Upper lobe of right lung (tissue), 1 donor: Measurements from ENCODE around the gene JRKL. TPM values are rescaled to one million over a fixed set of nuclear protein-coding genes. Genes with fewer than 3 reads are reported as not detected.

Source experiments
- ATAC-seq: fragments of 200-7000 bp; cut with Tn5 transposase; one replicate; pipeline ENCODE4 v1.9.1; 2020; ENCODE audit warnings: mild to moderate bottlenecking, moderate library complexity
- DNase-seq: peaks from one replicate; pipeline ENCODE4 v3.0.0-alpha.2; 2020
- H3K27ac ChIP-seq: fragments of 200-600 bp; one replicate; pipeline ENCODE4 v1.8.0; 2022
- H3K27me3 ChIP-seq: fragments of 200-600 bp; one replicate; pipeline ENCODE4 v1.8.0; 2022; ENCODE audit warnings: mild to moderate bottlenecking
- H3K36me3 ChIP-seq: fragments of 200-600 bp; one replicate; pipeline ENCODE4 v1.8.0; 2022
- H3K4me1 ChIP-seq: fragments of 200-600 bp; one replicate; pipeline ENCODE4 v1.8.0; 2022
- H3K4me3 ChIP-seq: fragments of 200-600 bp; one replicate; pipeline ENCODE4 v1.8.0; 2022; ENCODE audit warnings: mild to moderate bottlenecking
- H3K9me3 ChIP-seq: fragments of 200-600 bp; one replicate; pipeline ENCODE4 v1.8.0; 2022
- CTCF ChIP-seq: fragments of 200-600 bp; IDR thresholded peaks from one replicate; pipeline ENCODE4 v1.8.0; 2022; ENCODE audit warnings: antibody characterized with exemption
- intact Hi-C: fragments of 100-400 bp; cut with DNase I; formaldehyde crosslinking; loops from one replicate; pipeline ENCODE4 v1.11.0; 2022
- long read RNA-seq: library from polyadenylated mRNA; unstranded; transcript quantifications from one replicate; pipeline ENCODE4 v2.0.0, GENCODE V29; 2021
- total RNA-seq: library from RNA; stranded (reverse); fragmentation: NEBNext Ultra II Directional; extraction: Animal tissue kit (Norgen Biotek cat#: 25700); gene quantifications from one replicate; pipeline ENCODE4 v1.2.1, GENCODE V29; 2021
- donor health status: DM: no; HTN: yes; CAD: no; lungs with severe emphysema.

JRKL gene
- 9.8 TPM for total RNA-seq
- long read RNA-seq, transcript JRKL-201 (2 exons, 2,855 nt), result major isoform, 5 of 21 reads
- long read RNA-seq, partial matches to known transcripts, result 0 of 21 reads
- long read RNA-seq, other reads (novel, unspliced or antisense), result 16 of 21 reads

- DNase-seq, result peak; percentile 98
- Histone ChIP-seq H3K4me1 (peaks cover 17% of the 10 kb centered on the region), H3K4me3 (peak within 1 kb of the TSS; percentile 90), H3K9me3 (no peaks in the 10 kb centered on the region), H3K27ac (peak within 1 kb of the TSS; percentile 91), H3K36me3 (no peaks in the 10 kb centered on the region), H3K27me3 (no peaks in the 10 kb centered on the region)
- no peak for TF ChIP-seq CTCF
- ATAC-seq, result peak; percentile 100
- intact Hi-C loops, result no loop called here
Observed at GRCh38 chr11:96389720-96390487, at the start of gene JRKL, which contains the start of gene CCDC82. Gene JRKL, plus strand, starts transcription at chr11:96390013. Its CDS starts 637 bp downstream, at chr11:96390650. Gene CCDC82, minus strand, starts transcription at chr11:96389912. Its CDS starts 5,165 bp downstream, at chr11:96384747.

GRCh38 chr11:96340555-96340885 is 49.3 kb upstream of the JRKL start:
- TF ChIP-seq CTCF, result no peak
- no peak for ATAC-seq
- Histone ChIP-seq H3K36me3 (no peaks in the 10 kb centered on the region), H3K9me3 (no peaks in the 10 kb centered on the region), H3K4me3 (peak overlapping the region; percentile 80), H3K27ac (peak overlapping the region; percentile 80), H3K4me1 (peaks cover 54% of the 10 kb centered on the region), H3K27me3 (no peaks in the 10 kb centered on the region)
- intact Hi-C loops, result no loop called here
- DNase-seq, result no peak

GRCh38 chr11:96341211-96342013 is 48.4 kb upstream of the JRKL start:
- peak; percentile 70 for ATAC-seq
- peak overlapping the region; percentile 80 for H3K27ac ChIP-seq
- intact Hi-C loops, result no loop called here

GRCh38 chr11:96342014-96342960 is 47.5 kb upstream of the JRKL start:
- Histone ChIP-seq H3K27ac (peak overlapping the region; percentile 80), H3K9me3 (no peaks in the 10 kb centered on the region), H3K27me3 (no peaks in the 10 kb centered on the region), H3K36me3 (no peaks in the 10 kb centered on the region), H3K4me3 (peak overlapping the region; percentile 80), H3K4me1 (peaks cover 39% of the 10 kb centered on the region)
- intact Hi-C loops, result no loop called here
- DNase-seq (no peak), ATAC-seq (no peak)
- TF ChIP-seq CTCF, result no peak

More at GRCh38 chr11:96341211-96342013, 48.4 kb upstream of the JRKL start:
- H3K9me3 ChIP-seq, result no peaks in the 10 kb centered on the region
- H3K27me3 ChIP-seq, result no peaks in the 10 kb centered on the region
- peak; percentile 83 for DNase-seq
- H3K4me3 ChIP-seq, result peak overlapping the region; percentile 80
- peak; percentile 48 for TF ChIP-seq CTCF
- peaks cover 48% of the 10 kb centered on the region for H3K4me1 ChIP-seq
- no peaks in the 10 kb centered on the region for H3K36me3 ChIP-seq
